ENCODE results near the gene DUSP18.
"Not testable (repeated sequence)": the region's sequence is repeated elsewhere in the genome, so short reads cannot be mapped to it uniquely, and the experiment has no call there.

The DUSP18 gene

GRCh38 chr22:30667494-30668385, at the start of gene DUSP18:
TSS of gene DUSP18 (minus strand) at chr22:30667875. CDS start at chr22:30664003, 3,872 bp downstream.
- DNase-seq (ENCODE audit: low read depth in 2 of 2): peak; percentile 89 to 92

GRCh38 chr22:30714062-30714461, 46.4 kb upstream of the DUSP18 start:
- DNase-seq (ENCODE audit: low read depth in 2 of 2): no peak

- DNase-seq (ENCODE audit: low read depth in 2 of 2): no peak
Measured at GRCh38 chr22:30712094-30712493, 44.4 kb upstream of the DUSP18 start.

GRCh38 chr22:30709980-30710379, 42.3 kb upstream of the DUSP18 start:
- not testable (repeated sequence) for DNase-seq (ENCODE audit: low read depth in 2 of 2)

- no peak for DNase-seq (ENCODE audit: low read depth in 2 of 2)
Measured at GRCh38 chr22:30705710-30706651, 38.3 kb upstream of the DUSP18 start.

GRCh38 chr22:30704978-30705377, 37.3 kb upstream of the DUSP18 start:
- DNase-seq (ENCODE audit: low read depth in 2 of 2): no peak

GRCh38 chr22:30702856-30703255, 35.2 kb upstream of the DUSP18 start:
- no peak for DNase-seq (ENCODE audit: low read depth in 2 of 2)

GRCh38 chr22:30701872-30702271, 34.2 kb upstream of the DUSP18 start:
- no peak for DNase-seq (ENCODE audit: low read depth in 2 of 2)

- no peak for DNase-seq (ENCODE audit: low read depth in 2 of 2)
Measured at GRCh38 chr22:30697975-30698374, 30.3 kb upstream of the DUSP18 start.

- DNase-seq (ENCODE audit: low read depth in 2 of 2): no peak
Measured at GRCh38 chr22:30695871-30696655, 28.4 kb upstream of the DUSP18 start.

- no peak for DNase-seq (ENCODE audit: low read depth in 2 of 2)
Measured at GRCh38 chr22:30695351-30695851, 27.7 kb upstream of the DUSP18 start.

- DNase-seq (ENCODE audit: low read depth in 2 of 2): peak in 1 of 2 donors; percentile 17
Measured at GRCh38 chr22:30694640-30695350, 27.1 kb upstream of the DUSP18 start, which contains the start of gene OSBP2. TSS of gene OSBP2 (plus strand) at chr22:30694874. CDS start at chr22:30694910, 36 bp downstream.

GRCh38 chr22:30694171-30694639, 26.5 kb upstream of the DUSP18 start:
- peak in 1 of 2 donors; percentile 30 for DNase-seq (ENCODE audit: low read depth in 2 of 2)

GRCh38 chr22:30691204-30691603, 23.5 kb upstream of the DUSP18 start:
- no peak for DNase-seq (ENCODE audit: low read depth in 2 of 2)

- no peak for DNase-seq (ENCODE audit: low read depth in 2 of 2)
Measured at GRCh38 chr22:30689622-30690021, 21.9 kb upstream of the DUSP18 start.

GRCh38 chr22:30687358-30687757, 19.7 kb upstream of the DUSP18 start:
- DNase-seq (ENCODE audit: low read depth in 2 of 2): no peak

- DNase-seq (ENCODE audit: low read depth in 2 of 2): no peak
Measured at GRCh38 chr22:30685178-30685577, 17.5 kb upstream of the DUSP18 start.

- DNase-seq (ENCODE audit: low read depth in 2 of 2): no peak
Measured at GRCh38 chr22:30681831-30682230, 14.2 kb upstream of the DUSP18 start.

GRCh38 chr22:30680991-30681770, 13.5 kb upstream of the DUSP18 start:
- DNase-seq (ENCODE audit: low read depth in 2 of 2): no peak

Measured in stimulated activated CD4-positive, alpha-beta T cell treated with anti-CD3 and anti-CD28 coated beads, Interleukin-1b, Interleukin-23, amount 100 ng/mL, for 1 hour (primary cell).